CD4-positive, CD25-positive, alpha-beta regulatory T cell (primary cell): ENCODE results near the gene ZNF683. TPM values are rescaled to one million over a fixed set of nuclear protein-coding genes. Genes with fewer than 3 reads are reported as not detected.
"Not testable (repeated sequence)": the region's sequence is repeated elsewhere in the genome, so short reads cannot be mapped to it uniquely, and the experiment has no call there.

ENCODE experiments used
- ATAC-seq, 2 donors: fragments of 150-1000 bp; cut with Tn5 transposase; one replicate each; pipeline ENCODE4 v1.10.0; 2021; ENCODE audit warnings: low read depth in 2 of 2, moderate number of reproducible peaks in 2 of 2, moderate library complexity in 1 of 2
- DNase-seq, 3 donors: peaks; one replicate each; pipeline versions ENCODE4 v3.0.0 to v3.0.0-alpha.2; 2012 to 2022; ENCODE audit warnings: mixed read lengths in 1 of 3
- H3K27ac ChIP-seq: one replicate; pipeline ENCODE4 v1.7.0; 2013; ENCODE audit warnings: mild to moderate bottlenecking, low read length; ENCODE audit not compliant: insufficient read depth, poor library complexity, severe bottlenecking
- H3K27me3 ChIP-seq: one replicate; pipeline ENCODE4 v1.7.0; 2013; ENCODE audit warnings: low read length; ENCODE audit not compliant: control insufficient read depth, insufficient read depth
- H3K36me3 ChIP-seq: one replicate; pipeline ENCODE4 v1.7.0; 2013; ENCODE audit warnings: mild to moderate bottlenecking, low read length, moderate library complexity; ENCODE audit not compliant: control insufficient read depth, insufficient read depth
- H3K4me1 ChIP-seq: 2 replicates; pipeline ENCODE4 v1.7.0; 2013; ENCODE audit warnings: mild to moderate bottlenecking, low read length; ENCODE audit not compliant: insufficient read depth, control insufficient read depth, poor library complexity, severe bottlenecking
- H3K4me3 ChIP-seq: one replicate; pipeline ENCODE4 v1.7.0; 2013; ENCODE audit warnings: low read depth, mild to moderate bottlenecking, low read length, moderate library complexity
- H3K9me3 ChIP-seq, 2 experiments: 1 replicate in 1 of 2; 2 replicates in 1 of 2; pipeline ENCODE4 v1.7.0; 2013; ENCODE audit warnings: low read length in 2 of 2, mild to moderate bottlenecking in 1 of 2, moderate library complexity in 1 of 2; ENCODE audit not compliant: control insufficient read depth in 2 of 2
- H3K27ac Mint-ChIP-seq, 3 donors: one replicate each; pipeline ENCODE4 v1.8.0; 2020 to 2022; ENCODE audit warnings: mild to moderate bottlenecking in 3 of 3, mixed read lengths in 3 of 3, moderate library complexity in 2 of 3
- H3K27me3 Mint-ChIP-seq: one replicate; pipeline ENCODE4 v1.8.0; 2022; ENCODE audit warnings: mild to moderate bottlenecking, mixed read lengths
- H3K36me3 Mint-ChIP-seq: one replicate; pipeline ENCODE4 v1.8.0; 2020; ENCODE audit warnings: mixed read lengths
- H3K4me1 Mint-ChIP-seq, 4 donors: one replicate each; pipeline ENCODE4 v1.8.0; 2020 to 2022; ENCODE audit warnings: mixed read lengths in 4 of 4, mild to moderate bottlenecking in 1 of 4
- H3K4me3 Mint-ChIP-seq, 4 donors: one replicate each; pipeline ENCODE4 v1.8.0; 2020 to 2022; ENCODE audit warnings: mild to moderate bottlenecking in 4 of 4, mixed read lengths in 4 of 4, moderate library complexity in 3 of 4
- H3K9me3 Mint-ChIP-seq, 7 donors: one replicate each; pipeline ENCODE4 v1.8.0; 2020 to 2022; ENCODE audit warnings: mixed read lengths in 7 of 7, mild to moderate bottlenecking in 3 of 7, moderate library complexity in 2 of 7
- polyA plus RNA-seq, 4 donors: library from polyadenylated mRNA; unstranded; fragments of 300-500 nt; fragmentation: Illumina TruSeq; gene quantifications; one replicate each; pipeline ENCODE4 v1.2.3, GENCODE V29; 2021
- total RNA-seq: library from RNA; stranded (reverse); gene quantifications from one replicate; pipeline ENCODE4 v1.2.3, GENCODE V29; 2022

ZNF683 gene
- total and polyA plus RNA-seq, 5 donors from 2014 or later, result 0.25 to 0.55 TPM; not detected in 3

GRCh38 chr1:26340047-26340481 lies 32.5 kb downstream of the ZNF683 start:
- no peaks in the 10 kb centered on the region for H3K27me3 ChIP-seq
- Mint-ChIP-seq H3K27me3 (peaks cover 4% of the 10 kb centered on the region), H3K4me3 (peak overlapping the region in 1 of 4 donors; percentile 20), H3K27ac (peak overlapping the region in 1 of 3 donors; percentile 83), H3K9me3 (peaks cover 0 to 1% (median 0%) of the 10 kb centered on the region in 7 donors), H3K36me3 (no peaks in the 10 kb centered on the region), H3K4me1 (peaks cover 0 to 18% (median 9%) of the 10 kb centered on the region in 4 donors)
- H3K27ac ChIP-seq, result no peak overlapping the region
- DNase-seq (no peak), ATAC-seq (no peak)
- H3K9me3 ChIP-seq, result no peaks in the 10 kb centered on the region
- H3K36me3 ChIP-seq, result no peaks in the 10 kb centered on the region
- H3K4me3 ChIP-seq, result no peak overlapping the region
- H3K4me1 ChIP-seq, result peaks cover 15% of the 10 kb centered on the region

GRCh38 chr1:26338670-26339069 lies 33.9 kb downstream of the ZNF683 start:
- H3K9me3 Mint-ChIP-seq, result peaks cover 0 to 1% (median 0%) of the 10 kb centered on the region in 7 donors
- Histone ChIP-seq H3K4me1 (peaks cover 15% of the 10 kb centered on the region), H3K9me3 (no peaks in the 10 kb centered on the region), H3K4me3 (no peak overlapping the region), H3K36me3 (no peaks in the 10 kb centered on the region), H3K27me3 (no peaks in the 10 kb centered on the region), H3K27ac (no peak overlapping the region)
- peak overlapping the region in 1 of 3 donors; percentile 59 for H3K27ac Mint-ChIP-seq
- H3K36me3 Mint-ChIP-seq, result no peaks in the 10 kb centered on the region
- H3K27me3 Mint-ChIP-seq, result peaks cover 4% of the 10 kb centered on the region
- H3K4me3 Mint-ChIP-seq, result peak overlapping the region in 2 of 4 donors; percentile 55 to 86
- no peak for DNase-seq
- H3K4me1 Mint-ChIP-seq, result peaks cover 0 to 18% (median 11%) of the 10 kb centered on the region in 4 donors
- ATAC-seq, result no peak

- Mint-ChIP-seq H3K36me3 (no peaks in the 10 kb centered on the region), H3K4me1 (peaks cover 0 to 18% (median 11%) of the 10 kb centered on the region in 4 donors), H3K4me3 (peak overlapping the region in 3 of 4 donors; percentile 52 to 55 (median 54)), H3K27me3 (peaks cover 4% of the 10 kb centered on the region), H3K9me3 (peaks cover 0 to 1% (median 0%) of the 10 kb centered on the region in 7 donors), H3K27ac (no peak overlapping the region)
- no peaks in the 10 kb centered on the region for H3K9me3 ChIP-seq
- ATAC-seq, result no peak
- H3K27me3 ChIP-seq, result no peaks in the 10 kb centered on the region
- no peak for DNase-seq
- peaks cover 15% of the 10 kb centered on the region for H3K4me1 ChIP-seq
- H3K36me3 ChIP-seq, result no peaks in the 10 kb centered on the region
- no peak overlapping the region for H3K4me3 ChIP-seq
- no peak overlapping the region for H3K27ac ChIP-seq
Observed at GRCh38 chr1:26337625-26338024, 34.9 kb downstream of the ZNF683 start.

GRCh38 chr1:26337206-26337535 lies 35.4 kb downstream of the ZNF683 start:
- H3K4me1 Mint-ChIP-seq, result peaks cover 0 to 18% (median 11%) of the 10 kb centered on the region in 4 donors

GRCh38 chr1:26336477-26337205 lies 35.9 kb downstream of the ZNF683 start:
- Histone ChIP-seq H3K27me3 (no peaks in the 10 kb centered on the region), H3K9me3 (no peaks in the 10 kb centered on the region), H3K36me3 (no peaks in the 10 kb centered on the region), H3K4me3 (no peak overlapping the region), H3K4me1 (peaks cover 15% of the 10 kb centered on the region), H3K27ac (peak overlapping the region; percentile 20)
- ATAC-seq, result peak; percentile 86 to 89
- peaks cover 0 to 1% (median 0%) of the 10 kb centered on the region in 7 donors for H3K9me3 Mint-ChIP-seq
- peak overlapping the region in 1 of 3 donors; percentile 14 for H3K27ac Mint-ChIP-seq
- peaks cover 0 to 18% (median 11%) of the 10 kb centered on the region in 4 donors for H3K4me1 Mint-ChIP-seq
- DNase-seq, result peak; percentile 75 to 88 (median 83)
- peak overlapping the region; percentile 85 to 96 (median 88) for H3K4me3 Mint-ChIP-seq
- peaks cover 4% of the 10 kb centered on the region for H3K27me3 Mint-ChIP-seq
- H3K36me3 Mint-ChIP-seq, result no peaks in the 10 kb centered on the region

More at GRCh38 chr1:26337206-26337535, 35.4 kb downstream of the ZNF683 start:
- H3K27ac Mint-ChIP-seq, result peak overlapping the region in 1 of 3 donors; percentile 38
- peak overlapping the region; percentile 55 to 80 (median 71) for H3K4me3 Mint-ChIP-seq
- H3K4me3 ChIP-seq, result no peak overlapping the region
- no peaks in the 10 kb centered on the region for H3K36me3 ChIP-seq
- no peaks in the 10 kb centered on the region for H3K27me3 ChIP-seq
- peaks cover 0 to 1% (median 0%) of the 10 kb centered on the region in 7 donors for H3K9me3 Mint-ChIP-seq
- no peaks in the 10 kb centered on the region for H3K36me3 Mint-ChIP-seq
- no peak for ATAC-seq
- H3K9me3 ChIP-seq, result no peaks in the 10 kb centered on the region
- DNase-seq, result no peak
- H3K27ac ChIP-seq, result no peak overlapping the region
- peaks cover 15% of the 10 kb centered on the region for H3K4me1 ChIP-seq
- H3K27me3 Mint-ChIP-seq, result peaks cover 4% of the 10 kb centered on the region

GRCh38 chr1:26335774-26336476 lies 36.6 kb downstream of the ZNF683 start:
- H3K4me1 Mint-ChIP-seq, result peaks cover 0 to 18% (median 11%) of the 10 kb centered on the region in 4 donors
- H3K36me3 Mint-ChIP-seq, result no peaks in the 10 kb centered on the region
- H3K27ac Mint-ChIP-seq, result peak overlapping the region in 2 of 3 donors; percentile 52 to 81
- ATAC-seq, result no peak
- peak overlapping the region; percentile 20 for H3K27ac ChIP-seq
- no peaks in the 10 kb centered on the region for H3K9me3 ChIP-seq
- peaks cover 4% of the 10 kb centered on the region for H3K27me3 Mint-ChIP-seq
- H3K9me3 Mint-ChIP-seq, result peaks cover 0 to 1% (median 0%) of the 10 kb centered on the region in 7 donors
- peak overlapping the region; percentile 85 to 96 (median 88) for H3K4me3 Mint-ChIP-seq
- no peaks in the 10 kb centered on the region for H3K27me3 ChIP-seq
- H3K4me3 ChIP-seq, result peak overlapping the region; percentile 77
- peaks cover 3% of the 10 kb centered on the region for H3K36me3 ChIP-seq
- peak in 1 of 3 donors; percentile 17 for DNase-seq
- peaks cover 15% of the 10 kb centered on the region for H3K4me1 ChIP-seq

GRCh38 chr1:26333312-26333711 lies 39.2 kb downstream of the ZNF683 start:
- peaks cover 15% of the 10 kb centered on the region for H3K4me1 ChIP-seq
- not testable (repeated sequence) for H3K27ac ChIP-seq, H3K4me3 ChIP-seq, DNase-seq, H3K9me3 Mint-ChIP-seq, ATAC-seq, H3K27ac Mint-ChIP-seq, H3K27me3 ChIP-seq, H3K36me3 ChIP-seq, H3K4me3 Mint-ChIP-seq, H3K27me3 Mint-ChIP-seq, H3K9me3 ChIP-seq, H3K36me3 Mint-ChIP-seq
- H3K4me1 Mint-ChIP-seq, result peaks cover 0 to 16% (median 8%) of the 10 kb centered on the region in 4 donors
